ENCODE data around the gene ST8SIA1. TPM values are rescaled to one million over a fixed set of nuclear protein-coding genes. Genes with fewer than 3 reads are reported as not detected.

ST8SIA1 gene
- total and polyA plus RNA-seq, 2 of the 8 experiments (the other 6 are each of a cell fraction or from before 2014, with no cell fraction given), result 1.9 to 4.4 TPM

GRCh38 chr12:22246217-22246846 is 88.2 kb downstream of the ST8SIA1 start:
- DNase-seq (ENCODE audit: low read depth in 1 of 2, low spot score in 2 of 2) (no peak), FAIRE-seq (no peak)
- Histone ChIP-seq H2BK5ac (ENCODE audit: low read depth, low read length) (no peak overlapping the region), H3K14ac (ENCODE audit: insufficient read length) (no peak overlapping the region), H3K23ac (ENCODE audit: insufficient read length) (no peak overlapping the region), H3K4me2 (ENCODE audit: insufficient read depth in 1 of 2, low read depth in 2 of 2, low read length in 2 of 2) (no peak overlapping the region), H2AFZ (ENCODE audit: low read length) (no peak overlapping the region), H3K36me3 (ENCODE audit: control insufficient read depth in 2 of 4, insufficient read depth in 4 of 4, low read length in 3 of 4) (no peaks in the 10 kb centered on the region), H3K27ac (ENCODE audit: low read depth, low read length) (no peak overlapping the region), H3K18ac (ENCODE audit: extremely low read depth, low read length) (no peak overlapping the region), H2BK120ac (replicated peaks; ENCODE audit: low read depth, low read length) (no peak overlapping the region), H3K27me3 (replicated peaks in 1 of 4; ENCODE audit: control insufficient read depth in 3 of 4, extremely low read depth in 1 of 4, insufficient read depth in 3 of 4, low read length in 3 of 4) (no peaks in the 10 kb centered on the region), H4K20me1 (replicated peaks in 1 of 2; ENCODE audit: control insufficient read depth in 1 of 2, insufficient read depth in 2 of 2, low read length in 2 of 2) (no peaks in the 10 kb centered on the region), H3K23me2 (ENCODE audit: low read depth, low read length) (no peaks in the 10 kb centered on the region), H4K5ac (ENCODE audit: insufficient read length, low read depth, low read length) (no peak overlapping the region), H3K9ac (replicated peaks in 1 of 4; ENCODE audit: extremely low read depth in 1 of 4, low read depth in 3 of 4, low read length in 3 of 4) (no peak overlapping the region), H3K4ac (replicated peaks; ENCODE audit: insufficient read length, low read depth, low read length) (no peak overlapping the region), H3K4me1 (replicated peaks in 1 of 4; ENCODE audit: control insufficient read depth in 3 of 4, insufficient read depth in 4 of 4, low read length in 3 of 4) (no peaks in the 10 kb centered on the region; a peak in 3 of 7 replicates), H4K8ac (ENCODE audit: extremely low read depth, insufficient read depth, low read length) (no peak overlapping the region), H3K79me1 (ENCODE audit: low read depth, low read length) (no peaks in the 10 kb centered on the region), H2BK20ac (ENCODE audit: low read length) (no peak overlapping the region), H2AK5ac (ENCODE audit: low read depth, low read length) (no peak overlapping the region), H3K4me3 (ENCODE audit: extremely low read depth in 1 of 4, insufficient read depth in 2 of 4, low read depth in 3 of 4, low read length in 4 of 4) (no peak overlapping the region), H3K56ac (replicated peaks; ENCODE audit: insufficient read length, low read depth, low read length) (no peak overlapping the region), H2BK15ac (ENCODE audit: low read length) (no peak overlapping the region), H3K9me3 (ENCODE audit: insufficient read depth in 2 of 2, low read depth in 1 of 2, low read length in 1 of 2) (no peaks in the 10 kb centered on the region), H2BK12ac (ENCODE audit: low read depth, low read length) (no peak overlapping the region), H4K91ac (replicated peaks; ENCODE audit: insufficient read length, low read length) (no peak overlapping the region), H3K79me2 (ENCODE audit: control insufficient read depth in 1 of 2, insufficient read depth in 2 of 2, low read length in 2 of 2) (no peaks in the 10 kb centered on the region)
- WGBS, 2 experiments (ENCODE audit: extremely low coverage in 1 of 2, insufficient coverage in 1 of 2, insufficient read length in 1 of 2, insufficient replicate concordance in 2 of 2, low coverage in 1 of 2, low lambda C conversion rate in 2 of 2, missing lambda C conversion rate in 1 of 2), result 89% methylated on average over 9 of the region's 9 CpGs; no CpG with 5 or more reads in 1 of the 2 experiments
- ChIA-PET POLR2A (ENCODE audit: partially characterized antibody) (no interaction called here), CTCF (ENCODE audit: partially characterized antibody) (interaction anchor here (0.7 to 1.1 kb wide), 4 partner anchors 15 to 439 kb away, joined by 3 to 4 read pairs (median 3); no protein-coding TSS in a partner anchor)
- no peak for TF ChIP-seq ASH2L (IDR thresholded peaks at IDR 0.05; ENCODE audit: low read length)
- TF ChIP-seq HDAC2 (IDR thresholded peaks at IDR 0.05; ENCODE audit: borderline replicate concordance in 1 of 2, low read depth in 2 of 2, low read length in 2 of 2), result no peak
- no peak for TF ChIP-seq KDM1A (IDR thresholded peaks at IDR 0.05; ENCODE audit: borderline replicate concordance, low read length)
- no peak for TF ChIP-seq TAF7 (optimal IDR thresholded peaks at IDR 0.05; ENCODE audit: borderline replicate concordance, low read depth, low read length)
- no peak for TF ChIP-seq CTCF (IDR thresholded peaks at IDR 0.05; ENCODE audit: control extremely low read depth in 1 of 3, insufficient read depth in 1 of 3, low read depth in 1 of 3, low read length in 3 of 3)
- no peak for TF ChIP-seq CBX8 (IDR thresholded peaks at IDR 0.05; ENCODE audit: borderline replicate concordance, low read depth, low read length)
- no peak for TF ChIP-seq ZNF274 (IDR thresholded peaks at IDR 0.05; ENCODE audit: borderline replicate concordance, extremely low read depth, low read length)
- no peak for TF ChIP-seq MAX (IDR thresholded peaks at IDR 0.05)
- no peak for TF ChIP-seq YY1 (IDR thresholded peaks at IDR 0.05; ENCODE audit: low read depth, low read length)
- no peak for TF ChIP-seq CTBP2 (IDR thresholded peaks at IDR 0.05; ENCODE audit: borderline replicate concordance, insufficient read depth, insufficient read length, low read length)
